Measurements from ENCODE around the gene GLRA3.

DNA sequence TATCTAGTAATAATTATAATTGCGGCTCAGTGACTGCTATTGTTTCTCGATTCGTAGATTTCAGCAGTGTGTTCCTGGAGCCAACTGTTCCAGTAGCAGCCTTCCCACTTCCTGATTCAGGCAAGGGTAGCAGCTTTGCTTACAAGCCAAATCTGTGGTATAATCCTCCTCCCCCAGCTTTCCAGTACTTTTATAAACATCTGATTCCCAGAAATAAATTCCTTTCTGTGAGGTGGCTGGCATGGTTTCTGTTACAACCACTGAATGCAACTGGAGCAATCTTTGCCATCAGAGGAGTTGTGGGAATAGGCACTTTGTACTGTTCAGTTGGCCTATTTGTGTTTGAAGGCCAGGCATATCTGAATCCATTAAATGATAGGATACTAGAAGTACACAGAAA, 80.0 kb downstream of the GLRA3 start:
- TF ChIP-seq FOXM1 (IDR thresholded peaks at IDR 0.05; ENCODE audit: borderline replicate concordance, low read depth) (no peak), ZBTB7A (IDR thresholded peaks at IDR 0.05; ENCODE audit: low read depth) (no peak), YY1 (IDR thresholded peaks at IDR 0.05; ENCODE audit: low read depth) (no peak), EP300 (IDR thresholded peaks at IDR 0.05; ENCODE audit: borderline replicate concordance) (no peak), CEBPB (IDR thresholded peaks at IDR 0.05) (no peak), EGR1 (IDR thresholded peaks at IDR 0.05) (no peak), CREB1 (IDR thresholded peaks at IDR 0.05; ENCODE audit: low read depth) (no peak), TAF1 (IDR thresholded peaks at IDR 0.05; ENCODE audit: low read depth) (no peak)
- TF ChIP-seq, protein P1, sequence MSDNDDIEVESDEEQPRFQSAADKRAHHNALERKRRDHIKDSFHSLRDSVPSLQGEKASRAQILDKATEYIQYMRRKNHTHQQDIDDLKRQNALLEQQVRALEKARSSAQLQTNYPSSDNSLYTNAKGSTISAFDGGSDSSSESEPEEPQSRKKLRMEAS (IDR thresholded peaks at IDR 0.05): no peak
- TF ChIP-seq, protein P2, sequence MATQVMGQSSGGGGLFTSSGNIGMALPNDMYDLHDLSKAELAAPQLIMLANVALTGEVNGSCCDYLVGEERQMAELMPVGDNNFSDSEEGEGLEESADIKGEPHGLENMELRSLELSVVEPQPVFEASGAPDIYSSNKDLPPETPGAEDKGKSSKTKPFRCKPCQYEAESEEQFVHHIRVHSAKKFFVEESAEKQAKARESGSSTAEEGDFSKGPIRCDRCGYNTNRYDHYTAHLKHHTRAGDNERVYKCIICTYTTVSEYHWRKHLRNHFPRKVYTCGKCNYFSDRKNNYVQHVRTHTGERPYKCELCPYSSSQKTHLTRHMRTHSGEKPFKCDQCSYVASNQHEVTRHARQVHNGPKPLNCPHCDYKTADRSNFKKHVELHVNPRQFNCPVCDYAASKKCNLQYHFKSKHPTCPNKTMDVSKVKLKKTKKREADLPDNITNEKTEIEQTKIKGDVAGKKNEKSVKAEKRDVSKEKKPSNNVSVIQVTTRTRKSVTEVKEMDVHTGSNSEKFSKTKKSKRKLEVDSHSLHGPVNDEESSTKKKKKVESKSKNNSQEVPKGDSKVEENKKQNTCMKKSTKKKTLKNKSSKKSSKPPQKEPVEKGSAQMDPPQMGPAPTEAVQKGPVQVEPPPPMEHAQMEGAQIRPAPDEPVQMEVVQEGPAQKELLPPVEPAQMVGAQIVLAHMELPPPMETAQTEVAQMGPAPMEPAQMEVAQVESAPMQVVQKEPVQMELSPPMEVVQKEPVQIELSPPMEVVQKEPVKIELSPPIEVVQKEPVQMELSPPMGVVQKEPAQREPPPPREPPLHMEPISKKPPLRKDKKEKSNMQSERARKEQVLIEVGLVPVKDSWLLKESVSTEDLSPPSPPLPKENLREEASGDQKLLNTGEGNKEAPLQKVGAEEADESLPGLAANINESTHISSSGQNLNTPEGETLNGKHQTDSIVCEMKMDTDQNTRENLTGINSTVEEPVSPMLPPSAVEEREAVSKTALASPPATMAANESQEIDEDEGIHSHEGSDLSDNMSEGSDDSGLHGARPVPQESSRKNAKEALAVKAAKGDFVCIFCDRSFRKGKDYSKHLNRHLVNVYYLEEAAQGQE (IDR thresholded peaks at IDR 0.05; ENCODE audit: low read depth): no peak

All from Ishikawa (cell line).